SU-DHL-6 (cell line): ENCODE data around the gene PGLYRP3.

Source experiments
- H2AFZ ChIP-seq: fragments of 200-600 bp; sonication (generic); 2 replicates; pipeline ENCODE4 v1.6.1; 2014; ENCODE audit warnings: low read depth, mild to moderate bottlenecking, moderate library complexity, mixed read lengths, antibody characterized with exemption, low read length; ENCODE audit not compliant: severe bottlenecking
- H3F3A ChIP-seq: fragments of 200-600 bp; shearing (Covaris generic); 2 replicates; pipeline ENCODE4 v1.6.0; 2016; ENCODE audit warnings: antibody characterized with exemption, mild to moderate bottlenecking; ENCODE audit not compliant: insufficient read depth
- H3K27ac ChIP-seq: fragments of 200-600 bp; sonication (generic); 2 replicates; pipeline ENCODE4 v1.5.1; 2016; ENCODE audit warnings: low read depth, mild to moderate bottlenecking, low read length, moderate library complexity, mixed read lengths
- H3K27me3 ChIP-seq: fragments of 200-600 bp; sonication (generic), shearing (Covaris generic); 2 replicates; pipeline ENCODE4 v1.6.0; 2014; ENCODE audit warnings: mild to moderate bottlenecking, low read length
- H3K36me3 ChIP-seq: fragments of 200-600 bp; sonication (generic); 2 replicates; pipeline ENCODE4 v1.6.1; 2014; ENCODE audit warnings: mild to moderate bottlenecking, low read length, mixed read lengths
- H3K4me2 ChIP-seq: fragments of 300-600, 200-600 bp; shearing (Covaris generic), sonication (generic); 2 replicates; pipeline ENCODE4 v1.6.0; 2014; ENCODE audit warnings: low read length, low read depth, mild to moderate bottlenecking; ENCODE audit not compliant: poor library complexity, severe bottlenecking
- H3K4me3 ChIP-seq: fragments of 200-600 bp; sonication (generic); 2 replicates; pipeline ENCODE4 v1.5.1; 2014; ENCODE audit warnings: antibody characterized with exemption, low read length, mild to moderate bottlenecking, mixed read lengths; ENCODE audit not compliant: insufficient read depth, poor library complexity, severe bottlenecking
- H3K79me2 ChIP-seq: fragments of 200-600 bp; sonication (generic); 2 replicates; pipeline ENCODE4 v1.6.1; 2014; ENCODE audit warnings: mild to moderate bottlenecking, low read length, moderate library complexity; ENCODE audit not compliant: insufficient read depth
- H3K9ac ChIP-seq: fragments of 200-600 bp; sonication (generic); 2 replicates; pipeline ENCODE4 v1.7.0; 2014; ENCODE audit warnings: mild to moderate bottlenecking, low read length
- H3K9me2 ChIP-seq: fragments of 200-600 bp; sonication (generic); replicated peaks from 2 replicates; pipeline ENCODE4 v1.6.1; 2014; ENCODE audit warnings: low read length; ENCODE audit not compliant: insufficient read depth
- H3K9me3 ChIP-seq: fragments of 200-600 bp; sonication (generic); 2 replicates; pipeline ENCODE4 v1.6.1; 2014; ENCODE audit warnings: low read length, mixed read lengths; ENCODE audit not compliant: insufficient read depth
- H4K20me1 ChIP-seq: fragments of 200-600 bp; sonication (generic); 2 replicates; pipeline ENCODE4 v1.6.1; 2014; ENCODE audit warnings: low read depth, mild to moderate bottlenecking, antibody characterized with exemption, low read length, moderate library complexity, mixed read lengths
- CTCF ChIP-seq: fragments of 200-600 bp; sonication (generic); IDR thresholded peaks from one replicate; pipeline ENCODE4 v1.5.1; 2017; ENCODE audit warnings: antibody characterized with exemption, mild to moderate bottlenecking, low read length, moderate library complexity; ENCODE audit not compliant: insufficient read depth, poor library complexity, severe bottlenecking
- EZH2phosphoT487 ChIP-seq: fragments of 200-600 bp; sonication (generic), shearing (Covaris generic); conservative IDR thresholded peaks from 2 replicates; pipeline ENCODE4 v1.6.1; 2018; ENCODE audit warnings: mild to moderate bottlenecking, antibody characterized with exemption, low read length, moderate library complexity, mixed read lengths

PGLYRP3 gene

GRCh38 chr1:153360592-153361479 is 48.1 kb upstream of the PGLYRP3 start:
- no peaks in the 10 kb centered on the region for H3K79me2 ChIP-seq
- H3K36me3 ChIP-seq = no peaks in the 10 kb centered on the region
- no peak overlapping the region for H3K4me3 ChIP-seq
- no peaks in the 10 kb centered on the region for H4K20me1 ChIP-seq
- no peak overlapping the region for H3K27ac ChIP-seq
- no peaks in the 10 kb centered on the region for H3F3A ChIP-seq
- no peak overlapping the region for H3K9ac ChIP-seq
- H3K27me3 ChIP-seq = no peaks in the 10 kb centered on the region
- H3K9me2 ChIP-seq = no peaks in the 10 kb centered on the region
- H2AFZ ChIP-seq = no peak overlapping the region
- no peaks in the 10 kb centered on the region for H3K9me3 ChIP-seq
- no peak overlapping the region for H3K4me2 ChIP-seq
- no peak for TF ChIP-seq EZH2phosphoT487
- TF ChIP-seq CTCF = no peak

- no peaks in the 10 kb centered on the region for H4K20me1 ChIP-seq
- H3F3A ChIP-seq = no peaks in the 10 kb centered on the region
- no peak overlapping the region for H3K9ac ChIP-seq
- H3K4me3 ChIP-seq = no peak overlapping the region
- no peak overlapping the region for H3K4me2 ChIP-seq
- H3K9me3 ChIP-seq = no peaks in the 10 kb centered on the region
- TF ChIP-seq EZH2phosphoT487 (no peak), CTCF (no peak)
- H3K27ac ChIP-seq = no peak overlapping the region
- no peaks in the 10 kb centered on the region for H3K9me2 ChIP-seq
- no peak overlapping the region for H2AFZ ChIP-seq
- no peaks in the 10 kb centered on the region for H3K79me2 ChIP-seq
- H3K36me3 ChIP-seq = no peaks in the 10 kb centered on the region
- no peaks in the 10 kb centered on the region for H3K27me3 ChIP-seq
Observed at GRCh38 chr1:153360190-153360589, 47.4 kb upstream of the PGLYRP3 start.

GRCh38 chr1:153359241-153359640 is 46.5 kb upstream of the PGLYRP3 start:
- Histone ChIP-seq H3K9me2 (no peaks in the 10 kb centered on the region), H3K79me2 (no peaks in the 10 kb centered on the region), H3K9ac (no peak overlapping the region), H3K27me3 (no peaks in the 10 kb centered on the region), H3K9me3 (no peaks in the 10 kb centered on the region), H3K27ac (no peak overlapping the region), H3K4me3 (no peak overlapping the region), H3K4me2 (no peak overlapping the region), H4K20me1 (no peaks in the 10 kb centered on the region), H2AFZ (no peak overlapping the region), H3K36me3 (no peaks in the 10 kb centered on the region), H3F3A (no peaks in the 10 kb centered on the region)
- no peak for TF ChIP-seq CTCF
- no peak for TF ChIP-seq EZH2phosphoT487
